KMS-11 (cell line): ENCODE measurements around the gene TRPM2.

ENCODE experiments used
- H2AFZ ChIP-seq: fragments of 200-600 bp; sonication (generic); 2 replicates; pipeline ENCODE4 v1.6.1; 2016; ENCODE audit warnings: antibody characterized with exemption, mixed run types, low read depth
- H3K27ac ChIP-seq: fragments of 200-600 bp; sonication (generic); 2 replicates; pipeline ENCODE4 v1.6.1; 2016; ENCODE audit warnings: mild to moderate bottlenecking, mixed run types
- H3K27me3 ChIP-seq: fragments of 200-600 bp; sonication (generic); 2 replicates; pipeline ENCODE4 v1.6.1; 2017; ENCODE audit warnings: mild to moderate bottlenecking, low read depth, mixed run types, moderate library complexity; ENCODE audit not compliant: insufficient read depth
- H3K36me3 ChIP-seq: fragments of 200-600 bp; sonication (generic); 2 replicates; pipeline ENCODE4 v1.6.1; 2017; ENCODE audit warnings: mild to moderate bottlenecking, mixed run types; ENCODE audit not compliant: insufficient read depth
- H3K4me1 ChIP-seq: fragments of 200-600 bp; sonication (generic); 2 replicates; pipeline ENCODE4 v1.6.1; 2016; ENCODE audit warnings: mild to moderate bottlenecking, low read depth, mixed run types; ENCODE audit not compliant: poor library complexity, severe bottlenecking
- H3K4me2 ChIP-seq: fragments of 200-600 bp; sonication (generic); 2 replicates; pipeline ENCODE4 v1.7.0; 2016; ENCODE audit warnings: mild to moderate bottlenecking, mixed run types
- H3K4me3 ChIP-seq: fragments of 200-600 bp; sonication (generic); IDR thresholded peaks from 2 replicates; pipeline ENCODE4 v1.6.1; 2017; ENCODE audit warnings: low read depth, low read length, mixed read lengths; ENCODE audit not compliant: insufficient read depth
- H3K79me2 ChIP-seq: fragments of 200-600 bp; sonication (generic); 2 replicates; pipeline ENCODE4 v1.6.1; 2016; ENCODE audit warnings: low read depth, mixed run types; ENCODE audit not compliant: insufficient read depth
- H3K9ac ChIP-seq: fragments of 200-600 bp; sonication (generic); 2 replicates; pipeline ENCODE4 v1.6.1; 2016; ENCODE audit warnings: mild to moderate bottlenecking, mixed run types
- H4K20me1 ChIP-seq: fragments of 200-600 bp; sonication (generic); 2 replicates; pipeline ENCODE4 v1.6.1; 2016; ENCODE audit warnings: mild to moderate bottlenecking, mixed run types; ENCODE audit not compliant: insufficient read depth
- CTCF ChIP-seq: fragments of 200-600 bp; sonication (generic); conservative IDR thresholded peaks from 2 replicates; pipeline ENCODE4 v1.6.1; 2017; ENCODE audit warnings: low read depth, mild to moderate bottlenecking, antibody characterized with exemption, low read length, moderate library complexity, mixed read lengths

The TRPM2 gene

GRCh38 chr21:44370027-44370735 lies 16.8 kb downstream of the TRPM2 start:
- no peak overlapping the region for H2AFZ ChIP-seq
- H3K4me3 ChIP-seq: no peak overlapping the region
- H4K20me1 ChIP-seq: no peaks in the 10 kb centered on the region
- no peak overlapping the region for H3K27ac ChIP-seq
- no peaks in the 10 kb centered on the region for H3K79me2 ChIP-seq
- no peak overlapping the region for H3K4me2 ChIP-seq
- no peaks in the 10 kb centered on the region for H3K4me1 ChIP-seq
- H3K36me3 ChIP-seq: no peaks in the 10 kb centered on the region
- TF ChIP-seq CTCF: no peak
- peaks cover 69% of the 10 kb centered on the region for H3K27me3 ChIP-seq
- H3K9ac ChIP-seq: no peak overlapping the region

GRCh38 chr21:44370786-44371410 lies 17.5 kb downstream of the TRPM2 start:
- H3K27me3 ChIP-seq: peaks cover 71% of the 10 kb centered on the region
- no peak overlapping the region for H3K27ac ChIP-seq
- H4K20me1 ChIP-seq: no peaks in the 10 kb centered on the region

GRCh38 chr21:44371596-44371995 lies 18.2 kb downstream of the TRPM2 start:
- TF ChIP-seq CTCF: no peak
- Histone ChIP-seq H3K27ac (no peak overlapping the region), H4K20me1 (no peaks in the 10 kb centered on the region), H2AFZ (no peak overlapping the region), H3K4me3 (no peak overlapping the region), H3K36me3 (no peaks in the 10 kb centered on the region), H3K4me2 (no peak overlapping the region), H3K9ac (no peak overlapping the region), H3K79me2 (no peaks in the 10 kb centered on the region), H3K4me1 (no peaks in the 10 kb centered on the region), H3K27me3 (peaks cover 71% of the 10 kb centered on the region)

More at GRCh38 chr21:44370786-44371410, 17.5 kb downstream of the TRPM2 start:
- Histone ChIP-seq H3K79me2 (no peaks in the 10 kb centered on the region), H3K4me3 (no peak overlapping the region), H3K4me1 (no peaks in the 10 kb centered on the region), H2AFZ (no peak overlapping the region), H3K4me2 (no peak overlapping the region), H3K36me3 (no peaks in the 10 kb centered on the region), H3K9ac (no peak overlapping the region)
- TF ChIP-seq CTCF: no peak

- H3K4me1 ChIP-seq: no peaks in the 10 kb centered on the region
- no peak for TF ChIP-seq CTCF
- H3K9ac ChIP-seq: no peak overlapping the region
- H3K27me3 ChIP-seq: peaks cover 69% of the 10 kb centered on the region
- no peak overlapping the region for H3K4me3 ChIP-seq
- H2AFZ ChIP-seq: no peak overlapping the region
- H3K79me2 ChIP-seq: no peaks in the 10 kb centered on the region
- H4K20me1 ChIP-seq: no peaks in the 10 kb centered on the region
- no peak overlapping the region for H3K4me2 ChIP-seq
- H3K36me3 ChIP-seq: no peaks in the 10 kb centered on the region
- H3K27ac ChIP-seq: no peak overlapping the region
Measured at GRCh38 chr21:44372616-44373015, 19.2 kb downstream of the TRPM2 start.
